Nephron progenitor cell (in vitro differentiated cells): ENCODE results near the gene APBB2.
"Not testable (repeated sequence)": the region's sequence is repeated elsewhere in the genome, so short reads cannot be mapped to it uniquely, and the experiment has no call there.

Experiments
- DNase-seq: peaks from one replicate; pipeline ENCODE4 v3.0.0; 2021
- H3K27ac Mint-ChIP-seq: 2 replicates; pipeline ENCODE4 v1.8.0; 2021; ENCODE audit warnings: mild to moderate bottlenecking, moderate library complexity, mixed read lengths
- H3K27me3 Mint-ChIP-seq: 2 replicates; pipeline ENCODE4 v1.8.0; 2021; ENCODE audit warnings: mild to moderate bottlenecking, low read depth, mixed read lengths; ENCODE audit not compliant: poor library complexity
- H3K36me3 Mint-ChIP-seq: 2 replicates; pipeline ENCODE4 v1.8.0; 2021; ENCODE audit warnings: low read depth, mixed read lengths
- H3K4me1 Mint-ChIP-seq: 2 replicates; pipeline ENCODE4 v1.8.0; 2021; ENCODE audit warnings: mixed read lengths
- H3K4me3 Mint-ChIP-seq: 2 replicates; pipeline ENCODE4 v1.8.0; 2021; ENCODE audit warnings: mild to moderate bottlenecking, moderate library complexity, mixed read lengths
- H3K9me3 Mint-ChIP-seq: 2 replicates; pipeline ENCODE4 v1.8.0; 2021; ENCODE audit warnings: mild to moderate bottlenecking, moderate library complexity, mixed read lengths
- CTCF ChIP-seq: fragments of 200-600 bp; sonication (generic); IDR thresholded peaks from 2 replicates; pipeline ENCODE4 v1.5.0; 2021; ENCODE audit warnings: antibody characterized with exemption

APBB2 gene

GRCh38 chr4:41066049-41066448, 148.3 kb downstream of the APBB2 start:
- H3K27me3 Mint-ChIP-seq: peaks cover 6% of the 10 kb centered on the region
- no peaks in the 10 kb centered on the region for H3K9me3 Mint-ChIP-seq
- TF ChIP-seq CTCF: no peak
- H3K4me1 Mint-ChIP-seq: peaks cover 25% of the 10 kb centered on the region
- no peak overlapping the region for H3K4me3 Mint-ChIP-seq
- no peak overlapping the region for H3K27ac Mint-ChIP-seq
- no peak for DNase-seq
- no peaks in the 10 kb centered on the region for H3K36me3 Mint-ChIP-seq

DNA sequence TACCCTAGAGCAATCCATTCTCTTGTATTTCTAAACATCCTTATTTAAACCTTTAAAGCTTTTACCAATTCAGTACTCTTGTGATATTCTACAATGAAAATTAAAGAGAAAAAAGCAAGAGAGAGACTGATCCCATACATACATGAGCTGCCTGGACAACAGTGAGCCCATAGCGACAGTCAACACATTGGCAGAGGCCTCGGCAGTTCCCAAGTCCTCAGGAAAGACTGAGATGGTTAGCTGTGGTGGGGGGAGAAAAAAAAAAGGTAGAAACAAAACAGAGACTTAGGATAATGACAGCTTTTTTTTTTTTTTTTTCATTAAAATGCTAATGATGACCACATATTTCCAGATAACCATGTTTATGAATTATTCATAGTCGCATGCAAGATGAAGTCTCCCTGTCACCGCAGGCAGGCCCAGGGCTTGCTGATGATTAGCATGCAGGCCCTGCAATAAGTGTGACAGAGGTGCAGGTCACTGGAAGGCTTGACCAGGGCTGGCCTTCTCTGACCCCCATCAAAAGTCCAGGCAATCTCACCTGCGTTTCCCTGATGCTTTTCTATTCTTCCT, 148.8 kb downstream of the APBB2 start:
- Mint-ChIP-seq H3K36me3 (no peaks in the 10 kb centered on the region), H3K4me1 (peaks cover 30% of the 10 kb centered on the region), H3K9me3 (no peaks in the 10 kb centered on the region), H3K27ac (no peak overlapping the region), H3K27me3 (peaks cover 6% of the 10 kb centered on the region), H3K4me3 (no peak overlapping the region)
- no peak for DNase-seq
- no peak for TF ChIP-seq CTCF

GRCh38 chr4:41064953-41065352, 149.4 kb downstream of the APBB2 start:
- TF ChIP-seq CTCF: no peak
- H3K4me1 Mint-ChIP-seq: peaks cover 34% of the 10 kb centered on the region
- no peak for DNase-seq
- H3K27me3 Mint-ChIP-seq: peaks cover 6% of the 10 kb centered on the region
- H3K36me3 Mint-ChIP-seq: peaks cover 5% of the 10 kb centered on the region
- peaks cover 4% of the 10 kb centered on the region for H3K9me3 Mint-ChIP-seq
- H3K4me3 Mint-ChIP-seq: no peak overlapping the region
- no peak overlapping the region for H3K27ac Mint-ChIP-seq

- TF ChIP-seq CTCF: no peak
- Mint-ChIP-seq H3K36me3 (peaks cover 20% of the 10 kb centered on the region), H3K4me1 (peaks cover 27% of the 10 kb centered on the region), H3K9me3 (peaks cover 17% of the 10 kb centered on the region), H3K27me3 (peaks cover 6% of the 10 kb centered on the region), H3K27ac (peak overlapping the region; percentile 48), H3K4me3 (no peak overlapping the region)
- no peak for DNase-seq
Measured at GRCh38 chr4:41061482-41062185, 152.7 kb downstream of the APBB2 start.

- no peak for DNase-seq
- peaks cover 6% of the 10 kb centered on the region for H3K27me3 Mint-ChIP-seq
- peaks cover 27% of the 10 kb centered on the region for H3K4me1 Mint-ChIP-seq
- peaks cover 20% of the 10 kb centered on the region for H3K36me3 Mint-ChIP-seq
- H3K27ac Mint-ChIP-seq: no peak overlapping the region
- H3K9me3 Mint-ChIP-seq: peaks cover 17% of the 10 kb centered on the region
- TF ChIP-seq CTCF: no peak
- no peak overlapping the region for H3K4me3 Mint-ChIP-seq
Measured at GRCh38 chr4:41060352-41061334, 153.7 kb downstream of the APBB2 start.

DNA sequence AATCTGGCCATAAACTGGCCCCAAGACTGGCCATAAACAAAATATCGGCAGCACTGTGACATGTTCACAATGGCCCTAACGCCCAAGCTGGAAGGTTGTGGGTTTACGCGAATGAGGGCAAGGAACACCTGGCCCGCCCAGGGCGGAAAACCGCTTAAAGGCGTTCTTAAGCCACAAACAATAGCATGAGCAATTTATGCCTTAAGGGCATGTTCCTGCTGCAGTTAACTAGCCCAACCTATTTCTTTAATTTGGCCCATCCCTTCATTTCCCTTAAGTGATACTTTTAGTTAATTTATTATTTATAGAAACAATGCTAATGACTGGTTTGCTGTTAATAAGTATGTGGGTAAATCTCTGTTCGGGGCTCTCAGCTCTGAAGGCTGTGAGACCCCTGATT, 154.9 kb downstream of the APBB2 start:
- peaks cover 17% of the 10 kb centered on the region for H3K9me3 Mint-ChIP-seq
- H3K27ac Mint-ChIP-seq, H3K27me3 Mint-ChIP-seq, H3K4me3 Mint-ChIP-seq, DNase-seq: not testable (repeated sequence)
- peaks cover 20% of the 10 kb centered on the region for H3K36me3 Mint-ChIP-seq
- peaks cover 27% of the 10 kb centered on the region for H3K4me1 Mint-ChIP-seq
